ENCODE results near the gene SLC6A9.

The SLC6A9 gene

DNA sequence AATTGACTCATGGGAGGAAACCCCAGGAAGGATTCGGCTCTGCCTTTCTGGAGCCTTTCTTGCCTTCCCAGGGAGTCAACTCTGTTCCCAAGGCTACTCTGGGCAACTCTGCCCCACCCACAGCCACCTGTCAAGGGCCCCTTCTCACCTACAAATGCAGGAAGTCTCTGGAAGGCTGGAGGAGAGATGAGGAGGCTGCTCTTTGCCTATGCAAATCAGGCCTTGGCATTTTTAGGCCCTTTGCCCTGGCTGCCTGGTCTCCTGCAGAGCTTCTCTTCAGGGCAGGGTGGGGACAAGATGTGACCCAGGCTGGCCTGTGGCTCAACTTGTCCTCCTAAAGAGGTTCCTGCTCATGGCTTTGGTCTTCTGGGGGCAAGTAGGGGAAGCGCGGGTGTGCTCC, 5.4 kb downstream of the SLC6A9 start:
- no peak for DNase-seq

DNA sequence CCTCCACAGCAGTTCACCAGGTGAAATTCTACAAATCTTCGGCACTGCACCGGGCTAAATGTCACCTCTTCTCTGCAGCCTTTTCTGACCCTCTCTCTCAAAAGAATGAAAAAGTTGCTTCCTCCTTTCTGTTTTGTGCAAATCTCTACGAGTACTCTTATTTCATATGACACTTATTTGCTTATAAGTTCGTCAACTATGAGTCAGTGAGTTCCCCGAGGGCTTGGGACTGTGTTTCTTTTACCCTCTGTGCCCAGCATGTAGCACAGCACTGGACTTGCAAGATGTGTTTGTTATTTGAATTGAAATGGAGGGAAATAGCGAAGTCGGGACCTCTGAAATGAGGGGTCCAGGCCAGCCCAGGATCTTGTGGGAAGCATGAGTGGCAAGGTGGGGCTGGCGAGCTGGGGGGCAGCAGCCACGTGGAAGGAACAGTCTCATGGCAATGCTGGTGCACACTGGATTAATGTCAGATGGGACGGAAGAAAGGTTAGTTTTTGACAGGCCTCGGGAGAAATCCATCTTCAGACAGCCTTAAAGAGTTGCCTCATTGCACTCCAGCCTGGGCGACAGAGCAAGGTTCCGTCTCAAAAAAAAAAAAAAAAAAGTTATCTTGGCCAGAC, 6.2 kb downstream of the SLC6A9 start:
- no peak for DNase-seq

DNA sequence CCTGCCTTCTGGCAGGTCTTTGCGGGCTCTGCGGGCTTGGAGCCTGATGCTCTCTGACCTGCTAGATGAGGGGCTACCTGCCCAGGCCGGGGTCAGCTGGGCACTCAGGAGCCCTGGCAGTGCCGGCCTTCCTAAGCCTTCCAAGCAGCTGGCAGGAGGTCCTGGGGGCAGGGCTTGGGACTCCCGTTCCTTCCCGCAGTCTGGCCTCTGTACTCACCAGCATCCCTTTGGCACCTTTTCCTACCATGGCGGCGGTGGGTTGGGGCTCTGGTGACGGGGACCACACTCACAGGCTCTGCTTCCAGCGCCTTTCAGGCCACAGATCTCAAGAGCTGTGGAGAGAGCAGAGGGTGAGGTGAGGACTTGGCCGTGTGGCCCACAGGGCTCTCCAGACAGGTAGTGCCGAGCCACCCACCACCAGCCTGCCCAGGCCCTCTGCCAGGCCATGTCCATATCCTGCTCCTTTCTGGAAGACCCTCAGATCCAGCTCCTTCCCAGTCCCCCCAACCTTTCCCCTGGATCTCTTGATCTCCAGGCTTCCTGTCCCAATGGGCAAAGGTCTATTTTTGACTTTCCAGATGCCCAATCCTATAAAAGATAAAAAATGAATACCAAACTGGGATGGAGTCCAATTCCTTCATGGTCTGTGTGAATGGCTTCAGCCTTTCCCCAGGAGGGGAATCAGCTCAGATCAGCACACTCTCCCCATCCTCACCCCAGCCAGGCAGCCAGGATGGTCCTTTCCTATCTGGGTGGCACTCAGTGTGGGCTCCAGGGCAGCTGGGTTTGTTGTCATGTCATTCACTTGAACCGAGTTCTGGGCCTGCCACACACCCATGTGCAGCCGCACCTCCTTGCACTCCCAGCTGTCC, 7.0 kb downstream of the SLC6A9 start:
- no peak for DNase-seq

DNA sequence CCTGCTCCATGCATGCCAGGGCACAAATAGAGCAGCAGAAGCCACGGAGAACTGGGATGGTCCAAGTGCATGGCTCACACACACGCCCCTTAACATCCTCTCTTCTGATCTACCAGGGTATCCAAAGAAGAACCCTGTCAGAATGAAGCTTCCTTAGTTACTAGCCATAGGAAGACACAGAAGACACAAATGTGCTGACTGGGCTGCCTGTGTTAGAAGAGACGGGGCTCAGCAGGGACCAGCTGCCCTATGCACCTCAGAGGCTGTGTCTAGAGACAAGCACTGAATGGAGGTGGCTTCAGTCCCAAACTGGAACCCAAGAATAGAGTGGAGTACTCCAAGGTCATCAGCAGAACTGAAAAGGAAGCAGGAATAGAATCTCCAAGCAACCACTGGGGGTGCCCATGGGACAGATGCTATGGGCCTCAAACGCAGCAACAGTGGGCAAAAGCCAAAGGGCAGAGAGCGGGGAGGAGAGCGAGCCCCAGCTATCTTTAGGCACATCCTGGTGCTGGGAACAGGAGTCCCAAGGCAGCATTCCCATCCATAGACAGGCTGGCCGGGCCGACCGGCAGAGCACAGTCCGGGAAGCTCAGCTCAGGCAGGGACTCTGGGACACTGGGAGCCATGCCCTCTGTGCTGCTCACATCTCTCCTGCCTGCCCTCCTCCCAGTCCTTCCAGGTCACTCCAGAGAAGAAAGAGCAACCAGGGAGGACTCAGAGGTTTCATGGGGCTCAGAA, 9.5 kb downstream of the SLC6A9 start:
- no peak for DNase-seq

DNA sequence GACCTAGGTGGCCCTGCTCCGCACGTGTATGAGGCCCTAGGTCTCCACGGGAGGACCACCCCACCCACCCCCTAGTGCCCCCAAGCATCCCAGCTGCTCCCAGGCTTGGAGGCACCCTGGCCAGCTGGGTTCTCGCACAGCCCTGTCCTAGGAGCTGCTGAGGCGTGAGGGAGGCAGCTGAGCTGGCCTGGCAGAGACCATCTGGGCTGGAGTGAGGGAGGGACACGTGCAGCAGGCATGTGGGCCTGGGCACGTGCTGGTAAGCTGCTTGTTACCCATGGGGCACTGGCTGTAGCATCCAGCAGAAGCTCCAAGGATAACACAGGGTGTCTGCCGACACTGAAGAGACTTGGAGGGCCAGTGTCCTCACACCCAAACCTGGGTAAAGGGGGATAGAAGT, 10.1 kb downstream of the SLC6A9 start:
- DNase-seq, result no peak

DNA sequence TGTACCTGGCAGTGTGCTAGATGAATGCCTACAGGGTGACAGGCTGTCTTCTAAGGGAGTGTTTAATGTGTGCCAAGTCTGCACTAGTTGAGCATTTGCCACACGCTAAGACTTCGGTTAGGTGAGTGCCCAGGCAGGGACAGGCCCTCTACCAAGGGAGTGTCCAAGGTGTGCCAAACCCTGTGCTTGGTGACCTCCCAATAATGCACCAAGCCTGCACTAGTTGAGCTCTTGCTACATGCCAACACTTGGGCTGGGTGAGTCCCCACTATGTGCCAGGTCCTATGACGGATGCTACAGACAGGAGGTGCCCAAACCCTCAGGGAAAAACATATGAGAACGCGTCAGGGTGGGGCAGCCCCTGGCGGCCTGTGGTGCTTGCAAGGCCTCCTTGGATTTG, 10.8 kb downstream of the SLC6A9 start:
- DNase-seq, result no peak

DNA sequence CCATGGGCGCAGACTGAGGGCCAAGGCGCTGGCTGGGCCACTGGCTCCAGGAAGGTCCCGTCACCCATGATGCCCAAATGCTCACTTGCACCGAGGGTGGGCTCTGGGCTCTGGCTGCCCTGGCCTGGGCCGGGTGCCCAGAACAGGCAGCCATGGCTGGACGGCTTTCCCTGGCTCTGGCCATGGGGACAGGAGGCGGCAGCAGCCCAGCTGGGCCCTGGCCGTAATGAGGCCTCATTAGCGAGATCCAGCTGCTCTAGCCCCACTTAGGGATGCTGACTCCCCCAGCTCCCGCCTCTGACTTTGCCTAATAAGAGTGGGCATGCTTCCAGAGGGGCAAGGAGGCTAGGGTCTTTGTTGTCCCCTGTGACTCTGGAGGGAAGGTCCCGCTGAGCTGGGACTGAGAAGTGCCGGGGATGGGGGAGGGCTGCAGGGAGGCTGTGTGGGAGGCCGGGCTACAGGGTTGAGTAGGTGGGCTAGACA, 11.8 kb downstream of the SLC6A9 start:
- no peak for DNase-seq

DNA sequence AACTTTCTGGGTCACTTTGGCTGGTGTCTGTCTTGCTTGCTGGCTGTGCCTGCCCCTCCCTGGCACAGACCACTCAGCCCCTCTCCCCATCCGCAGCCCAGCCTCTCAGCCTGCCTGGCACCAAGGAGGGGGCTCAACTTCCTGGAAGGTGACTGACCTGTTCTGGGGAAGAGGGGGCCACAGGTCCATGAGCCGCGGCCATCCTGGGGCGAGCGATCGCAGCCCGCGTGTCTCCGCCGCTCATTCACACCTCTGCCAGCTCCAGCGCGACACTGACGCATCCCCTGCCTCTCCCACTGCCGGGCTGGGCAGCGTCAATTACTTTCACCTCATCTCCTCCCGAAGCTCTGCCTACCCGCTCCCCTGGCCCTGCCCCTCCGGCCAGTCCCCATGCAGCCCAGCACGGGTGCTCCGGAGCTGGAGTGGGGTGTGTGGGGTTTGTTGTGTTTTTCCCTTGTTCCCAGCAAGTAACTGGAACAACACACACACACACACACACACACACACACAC, 14.3 kb downstream of the SLC6A9 start:
- no peak for DNase-seq

DNA sequence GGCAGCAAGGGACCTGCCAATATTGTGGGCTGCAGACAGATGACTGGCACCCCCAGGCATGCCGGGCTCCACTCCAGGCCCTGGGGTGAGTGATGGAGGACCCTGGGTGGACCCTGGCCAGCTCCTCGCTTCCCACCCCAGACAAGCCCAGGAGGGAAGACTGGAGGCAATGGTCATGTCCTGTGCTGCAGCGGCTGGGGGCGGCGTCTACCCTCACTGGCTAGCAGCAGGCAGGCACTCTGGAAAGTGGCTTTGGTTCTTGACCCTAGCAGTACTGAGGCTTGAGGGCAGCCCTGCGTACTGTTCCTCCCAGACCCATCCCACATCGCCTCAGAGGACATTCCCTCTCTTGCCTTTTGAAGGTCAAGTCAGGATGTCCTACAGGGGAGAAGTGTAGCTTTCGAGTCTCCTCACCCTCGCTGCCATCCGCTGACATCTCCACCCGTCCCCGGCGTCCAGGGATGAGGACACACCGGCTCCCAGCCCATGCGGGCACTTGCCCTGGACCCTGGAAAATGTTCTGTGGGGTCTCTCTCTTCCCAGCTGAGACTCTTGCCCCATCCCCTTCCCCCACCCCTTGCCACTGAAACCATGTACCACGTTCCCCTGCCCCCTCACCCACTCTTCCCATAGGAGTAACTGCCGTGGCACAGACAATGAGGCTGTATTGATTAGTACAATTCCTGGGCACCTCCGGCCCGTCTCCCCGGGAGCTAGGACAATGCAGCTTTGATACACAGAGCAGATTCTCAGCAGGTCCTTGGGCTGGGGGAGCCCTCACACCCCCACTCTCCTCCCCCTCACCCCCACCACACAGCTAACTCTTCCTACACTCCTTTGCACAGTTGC, 15.0 kb downstream of the SLC6A9 start:
- DNase-seq, result no peak

DNA sequence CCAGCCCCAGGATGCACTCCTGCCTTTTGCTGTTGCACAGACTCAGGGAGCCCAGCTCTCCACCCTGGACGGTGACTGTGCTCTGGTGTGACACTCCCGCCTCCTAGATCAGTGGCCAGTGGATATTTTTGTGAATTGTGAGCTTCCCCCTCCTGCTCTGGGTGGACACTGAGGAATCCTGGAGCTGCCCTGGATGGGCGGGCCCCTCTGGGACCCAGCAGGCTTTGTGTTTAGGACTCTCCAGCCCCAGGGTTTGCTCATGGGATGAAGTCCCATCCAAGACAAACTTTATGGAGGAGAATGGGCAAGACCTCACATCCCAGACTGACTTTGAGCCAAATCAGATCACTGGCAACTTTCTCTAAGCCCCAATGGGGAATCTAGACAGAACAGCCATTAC, 16.1 kb downstream of the SLC6A9 start:
- no peak for DNase-seq

DNA sequence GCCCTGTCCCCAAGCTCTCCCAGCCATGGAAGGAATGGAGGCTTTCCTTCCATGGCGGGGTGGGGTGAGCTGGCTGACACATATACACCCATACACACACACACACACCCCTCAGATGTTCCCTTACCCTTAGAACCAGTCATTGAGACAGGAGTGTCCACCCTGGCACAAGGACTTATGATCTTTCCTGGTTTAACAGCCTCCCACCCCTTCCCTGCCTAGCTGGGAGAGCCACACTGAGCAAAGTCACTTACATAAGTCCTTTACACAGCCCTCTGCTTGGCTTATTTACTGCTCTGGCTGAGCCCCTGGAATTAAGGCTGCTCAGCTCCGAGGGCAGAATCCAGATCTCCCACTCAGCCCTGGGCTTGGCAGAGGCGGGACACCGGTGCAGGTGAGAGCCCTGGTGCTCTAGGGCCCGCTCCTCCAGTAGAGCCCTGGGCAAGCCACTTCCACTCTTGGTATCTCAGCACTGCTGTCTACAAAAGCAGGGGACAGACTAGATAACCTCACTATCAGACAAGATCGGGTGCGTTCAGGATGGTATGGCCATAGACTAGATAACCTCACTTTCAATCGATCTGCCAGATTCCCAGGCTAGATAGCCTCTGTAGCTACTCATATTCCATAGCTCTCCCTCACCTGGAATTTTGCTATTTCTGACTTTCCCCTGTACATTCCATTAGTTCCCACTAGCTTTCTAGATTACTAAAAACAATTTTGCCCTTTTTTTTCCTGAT, 16.7 kb downstream of the SLC6A9 start:
- no peak for DNase-seq

DNA sequence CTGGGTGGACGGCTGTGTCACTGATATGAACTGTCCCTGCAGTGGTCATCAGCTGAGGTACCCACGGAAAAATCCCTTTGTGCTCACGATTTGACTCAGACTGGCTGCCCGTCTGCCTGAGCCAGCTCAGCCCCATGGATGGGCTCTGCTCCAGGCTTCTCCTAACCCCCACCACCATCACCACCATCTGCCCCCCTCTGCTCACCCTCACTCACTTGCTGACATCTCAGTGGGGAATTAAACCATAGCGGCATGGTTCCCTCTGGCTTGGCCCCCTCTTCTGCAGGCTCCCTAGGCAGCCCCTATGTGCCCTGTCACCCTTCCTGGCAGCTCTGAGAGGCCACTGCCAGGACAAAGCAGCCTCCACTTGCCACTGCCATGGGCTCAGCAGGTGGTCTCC, 17.3 kb downstream of the SLC6A9 start:
- DNase-seq, result no peak

DNA sequence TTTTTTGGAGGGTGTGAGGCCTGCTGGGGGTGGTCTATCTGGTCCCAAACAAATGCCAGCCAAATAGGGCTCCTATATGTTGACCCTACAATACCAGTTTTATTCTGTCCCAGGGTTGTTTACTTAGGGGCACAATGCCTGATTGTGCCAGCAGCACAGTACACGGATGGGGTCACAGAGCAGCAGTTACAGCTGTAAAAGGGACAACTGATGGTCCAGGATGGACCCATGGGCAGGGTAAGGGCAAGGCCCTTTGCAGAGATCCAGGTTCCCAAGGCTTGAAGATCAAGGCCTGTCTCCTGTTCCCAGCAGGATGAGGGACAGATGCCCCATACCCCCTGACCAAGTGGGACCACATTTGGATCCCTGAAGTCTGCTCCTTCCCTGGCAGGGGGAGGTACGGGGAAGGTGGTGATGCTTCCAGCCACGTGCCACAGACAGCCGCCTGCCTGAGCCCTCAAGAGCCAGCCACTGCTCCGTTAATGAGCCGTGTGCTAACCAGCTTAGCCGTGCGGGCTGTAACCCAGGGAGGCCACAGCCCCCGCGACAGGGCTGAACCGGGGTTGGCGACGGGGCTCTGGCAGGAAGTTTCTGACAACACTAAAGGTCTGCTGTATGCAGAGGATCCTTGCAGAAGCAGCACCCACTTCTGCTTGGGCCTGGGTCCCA, 18.2 kb downstream of the SLC6A9 start:
- no peak for DNase-seq

DNA sequence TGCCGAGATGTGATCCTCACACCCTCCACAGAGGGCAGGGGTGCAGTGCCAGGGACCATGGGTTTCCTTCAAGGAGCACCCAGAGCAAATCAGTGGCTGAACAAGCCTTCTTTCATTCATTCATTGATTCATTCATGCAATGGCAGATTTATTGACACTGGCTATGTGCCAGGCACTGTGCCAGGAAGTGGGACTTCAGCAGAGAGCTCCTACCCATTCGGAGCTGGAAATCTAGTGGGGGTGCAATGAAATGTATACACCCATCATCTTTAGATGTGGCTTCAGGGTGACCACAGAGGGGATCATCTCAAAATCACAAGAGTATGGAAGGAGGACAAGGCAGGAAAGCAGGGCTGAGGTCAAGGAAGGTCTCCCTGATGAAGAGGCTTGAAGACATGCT, 18.9 kb downstream of the SLC6A9 start:
- no peak for DNase-seq

DNA sequence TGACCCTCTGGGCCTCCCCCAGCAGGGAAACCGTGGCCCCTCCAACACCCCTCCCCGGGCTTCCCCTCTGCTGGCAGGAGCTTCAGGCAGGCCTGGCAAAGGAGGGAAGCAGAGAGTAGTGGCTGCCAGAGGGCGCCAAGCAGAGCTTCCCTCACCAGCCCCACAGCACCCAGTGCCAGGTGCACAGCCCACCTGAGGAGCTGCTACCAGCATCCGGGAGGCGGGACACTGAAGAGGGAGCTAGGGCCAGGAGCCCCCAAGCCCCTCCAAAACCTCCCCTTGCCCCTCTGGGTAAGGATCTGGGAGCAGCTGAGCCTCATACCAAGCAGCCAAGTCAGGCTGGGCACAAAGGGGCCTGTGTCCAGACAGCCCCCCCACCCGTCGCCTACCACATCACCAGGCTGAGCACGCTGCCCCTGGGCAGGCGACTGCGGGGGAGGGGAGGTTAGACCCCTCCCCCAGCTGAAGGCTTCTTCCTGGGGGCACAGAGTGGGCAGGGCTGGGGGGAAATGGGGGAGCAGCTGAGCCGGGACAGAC, 20.3 kb downstream of the SLC6A9 start:
- no peak for DNase-seq

DNA sequence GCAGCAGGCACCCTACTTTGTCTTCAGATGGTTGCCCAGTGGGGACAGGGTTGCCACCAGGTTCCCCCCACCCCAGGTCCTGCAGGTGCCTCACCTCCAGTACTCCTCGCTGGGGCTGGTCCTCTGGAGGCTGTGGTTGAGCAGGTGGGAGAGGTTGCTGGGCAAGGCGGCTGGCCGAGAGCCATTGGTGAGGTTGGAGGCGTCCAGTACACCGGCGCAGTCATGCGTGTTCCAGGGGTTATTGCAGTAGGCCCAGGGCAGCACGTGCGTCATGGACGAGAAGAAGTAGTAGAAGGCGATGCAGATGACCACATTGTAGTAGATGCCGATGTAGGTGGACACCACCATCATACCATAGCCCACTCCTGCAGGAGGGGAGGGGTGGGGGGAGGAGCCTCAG, 23.0 kb downstream of the SLC6A9 start:
- no peak for DNase-seq

DNA sequence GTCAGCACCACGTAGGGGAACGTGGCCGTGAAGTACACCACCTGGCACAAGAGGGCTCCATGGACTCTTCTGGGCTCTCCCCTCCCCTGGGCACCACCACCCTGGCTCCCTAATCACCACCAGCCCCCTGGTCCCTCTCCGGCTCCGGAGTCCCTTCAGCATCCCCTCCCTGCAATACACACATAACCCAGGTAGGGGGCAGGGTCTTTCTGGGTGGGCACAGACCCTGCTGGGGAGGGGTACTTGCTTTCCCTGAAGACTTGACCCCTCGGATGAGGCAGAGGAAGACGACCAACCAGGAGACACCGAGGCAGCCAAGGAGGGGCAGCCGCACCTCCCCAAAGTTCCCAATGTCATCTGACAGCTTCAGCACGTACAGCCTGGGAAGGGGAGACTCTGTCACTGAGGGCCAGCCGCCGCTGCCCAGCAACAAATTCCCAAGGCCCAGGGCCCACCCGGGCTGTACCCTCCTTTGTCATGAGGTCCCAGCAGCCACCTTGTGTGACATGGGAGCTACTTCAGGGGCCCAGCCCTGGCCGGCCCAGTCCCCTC, 28.6 kb downstream of the SLC6A9 start:
- DNase-seq, result no peak

DNA sequence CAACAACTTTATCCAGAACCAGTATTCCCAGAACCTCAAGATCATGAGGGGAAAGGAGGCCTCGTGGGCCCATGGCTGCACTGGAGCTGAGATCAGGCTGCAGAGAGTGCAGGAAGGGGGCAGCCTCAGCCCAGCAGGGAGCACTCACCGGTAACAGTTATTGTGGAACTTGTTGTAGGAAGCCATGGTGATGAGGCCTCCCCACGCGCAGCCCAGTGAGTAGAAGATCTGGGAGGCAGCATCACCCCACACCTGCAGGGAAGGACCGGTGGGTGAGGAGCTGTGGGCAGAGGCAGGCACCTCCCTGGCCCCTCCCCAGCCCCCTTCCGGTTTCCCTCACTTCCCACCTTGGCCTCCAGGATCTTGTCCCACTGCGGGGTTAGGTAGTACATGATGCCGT, 29.1 kb downstream of the SLC6A9 start:
- DNase-seq, result no peak

DNA sequence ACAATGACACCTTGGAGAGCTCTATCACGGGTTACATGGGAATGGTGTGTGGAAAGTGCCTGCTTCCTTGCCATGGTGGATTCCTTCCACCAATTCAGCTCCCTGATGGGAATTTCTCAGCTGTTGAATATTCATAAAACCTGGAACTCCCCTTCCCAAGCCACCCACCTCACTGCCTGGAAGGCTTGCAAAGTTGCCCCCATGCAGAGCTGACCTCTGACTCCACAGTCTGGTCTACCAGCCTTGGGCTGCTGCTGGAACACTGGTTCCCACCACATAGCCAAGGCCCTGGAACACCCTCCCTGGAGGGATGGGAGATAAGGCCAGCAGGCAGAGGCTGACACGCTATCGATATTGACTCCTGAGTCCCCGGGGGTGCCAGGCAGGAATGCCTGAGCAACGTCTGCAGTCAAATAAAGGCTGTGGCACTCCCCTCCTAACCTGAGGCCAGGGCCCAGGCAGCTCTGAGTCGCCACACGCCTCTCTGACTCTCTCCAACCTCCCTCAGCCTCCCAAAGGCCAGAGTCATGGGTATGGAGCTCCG, 31.1 kb downstream of the SLC6A9 start:
- no peak for DNase-seq

DNA sequence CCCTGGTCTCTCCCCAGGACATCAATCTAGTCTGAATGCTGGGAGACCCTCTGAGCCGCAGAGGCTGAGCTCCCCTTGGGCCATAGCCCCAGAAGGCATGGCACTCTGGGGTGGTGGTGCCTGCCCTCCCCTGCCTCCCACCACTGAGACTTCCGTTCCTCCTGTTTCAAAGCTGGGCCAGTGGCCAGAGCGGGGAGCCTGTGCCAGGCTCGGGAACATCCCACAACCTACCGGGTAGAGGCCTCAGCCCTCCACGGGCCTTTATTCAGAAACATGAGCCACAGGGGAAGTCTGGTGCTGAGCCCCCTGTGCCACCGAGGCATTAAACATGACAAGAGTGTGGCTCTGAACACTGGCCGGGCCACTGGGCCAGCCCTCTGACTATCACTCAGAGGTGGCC, 31.8 kb downstream of the SLC6A9 start:
- DNase-seq, result no peak

All from NCI-H146 (cell line).